ENCODE data around the gene VPS13C.

Gene VPS13C

GRCh38 chr15:61889706-61890105, 170.5 kb downstream of the VPS13C start:
- DNase-seq (ENCODE audit: low read depth): no peak
- no peak overlapping the region for H3K4me3 ChIP-seq (ENCODE audit: low read depth, low read length)

GRCh38 chr15:61888074-61888780, 172.0 kb downstream of the VPS13C start:
- no peak overlapping the region for H3K4me3 ChIP-seq (ENCODE audit: low read depth, low read length)
- DNase-seq (ENCODE audit: low read depth): no peak

- H3K4me3 ChIP-seq (ENCODE audit: low read depth, low read length): no peak overlapping the region
- DNase-seq (ENCODE audit: low read depth): no peak
Observed at GRCh38 chr15:61880084-61880483, 180.2 kb downstream of the VPS13C start.

GRCh38 chr15:61879219-61879618, 181.0 kb downstream of the VPS13C start:
- H3K4me3 ChIP-seq (ENCODE audit: low read depth, low read length): no peak overlapping the region
- no peak for DNase-seq (ENCODE audit: low read depth)

GRCh38 chr15:61871926-61872522, 188.2 kb downstream of the VPS13C start:
- no peak overlapping the region for H3K4me3 ChIP-seq (ENCODE audit: low read depth, low read length)
- DNase-seq (ENCODE audit: low read depth): peak; percentile 2

GRCh38 chr15:61869656-61870055, 190.6 kb downstream of the VPS13C start:
- H3K4me3 ChIP-seq (ENCODE audit: low read depth, low read length): no peak overlapping the region
- DNase-seq (ENCODE audit: low read depth): no peak

GRCh38 chr15:61861962-61862361, 198.3 kb downstream of the VPS13C start:
- no peak overlapping the region for H3K4me3 ChIP-seq (ENCODE audit: low read depth, low read length)
- DNase-seq (ENCODE audit: low read depth): no peak

- DNase-seq (ENCODE audit: low read depth): no peak
- no peak overlapping the region for H3K4me3 ChIP-seq (ENCODE audit: low read depth, low read length)
Observed at GRCh38 chr15:61857169-61857829, 202.9 kb downstream of the VPS13C start.

GRCh38 chr15:61856295-61856694, 204.0 kb downstream of the VPS13C start:
- H3K4me3 ChIP-seq (ENCODE audit: low read depth, low read length): no peak overlapping the region
- no peak for DNase-seq (ENCODE audit: low read depth)

GRCh38 chr15:61853195-61853594, 207.1 kb downstream of the VPS13C start:
- no peak overlapping the region for H3K4me3 ChIP-seq (ENCODE audit: low read depth, low read length)
- no peak for DNase-seq (ENCODE audit: low read depth)

GRCh38 chr15:61851955-61852354, 208.3 kb downstream of the VPS13C start:
- H3K4me3 ChIP-seq (ENCODE audit: low read depth, low read length): no peak overlapping the region
- no peak for DNase-seq (ENCODE audit: low read depth)

- DNase-seq (ENCODE audit: low read depth): no peak
- no peak overlapping the region for H3K4me3 ChIP-seq (ENCODE audit: low read depth, low read length)
Observed at GRCh38 chr15:61849447-61849846, 210.8 kb downstream of the VPS13C start.

GRCh38 chr15:61841466-61841865, 218.8 kb downstream of the VPS13C start:
- no peak overlapping the region for H3K4me3 ChIP-seq (ENCODE audit: low read depth, low read length)
- DNase-seq (ENCODE audit: low read depth): no peak

GRCh38 chr15:61840090-61840489, 220.2 kb downstream of the VPS13C start:
- DNase-seq (ENCODE audit: low read depth): no peak
- no peak overlapping the region for H3K4me3 ChIP-seq (ENCODE audit: low read depth, low read length)

GRCh38 chr15:61839546-61839945, 220.7 kb downstream of the VPS13C start:
- no peak overlapping the region for H3K4me3 ChIP-seq (ENCODE audit: low read depth, low read length)
- DNase-seq (ENCODE audit: low read depth): no peak

- peak overlapping the region; percentile 25 for H3K4me3 ChIP-seq (ENCODE audit: low read depth, low read length)
- peak; percentile 21 for DNase-seq (ENCODE audit: low read depth)
Observed at GRCh38 chr15:61835496-61836106, 224.6 kb downstream of the VPS13C start.

- no peak for DNase-seq (ENCODE audit: low read depth)
- H3K4me3 ChIP-seq (ENCODE audit: low read depth, low read length): no peak overlapping the region
Observed at GRCh38 chr15:61835029-61835428, 225.2 kb downstream of the VPS13C start.

- peak; percentile 35 for DNase-seq (ENCODE audit: low read depth)
- H3K4me3 ChIP-seq (ENCODE audit: low read depth, low read length): no peak overlapping the region
Observed at GRCh38 chr15:61834076-61834697, 226.1 kb downstream of the VPS13C start.

- no peak for DNase-seq (ENCODE audit: low read depth)
- no peak overlapping the region for H3K4me3 ChIP-seq (ENCODE audit: low read depth, low read length)
Observed at GRCh38 chr15:61832223-61832622, 228.0 kb downstream of the VPS13C start.

- no peak overlapping the region for H3K4me3 ChIP-seq (ENCODE audit: low read depth, low read length)
- no peak for DNase-seq (ENCODE audit: low read depth)
Observed at GRCh38 chr15:61831505-61831921, 228.7 kb downstream of the VPS13C start.
